ENCODE measurements around the gene SRGN.

The SRGN gene

GRCh38 chr10:69060127-69060798 is 27.6 kb upstream of the SRGN start:
- Histone ChIP-seq H4K20me1 (ENCODE audit: insufficient read depth, low read length) (no peaks in the 10 kb centered on the region), H3K9me2 (ENCODE audit: low read depth, low read length) (no peaks in the 10 kb centered on the region), H2AFZ (ENCODE audit: low read length) (no peak overlapping the region), H3K9ac (ENCODE audit: low read length) (no peak overlapping the region), H3K4me2 (ENCODE audit: low read length) (no peak overlapping the region), H3K36me3 (ENCODE audit: insufficient read depth, low read length) (no peaks in the 10 kb centered on the region), H3K4me3 (ENCODE audit: low read depth, low read length, poor library complexity, severe bottlenecking) (no peak overlapping the region), H3F3A (ENCODE audit: insufficient read depth, low read length) (no peaks in the 10 kb centered on the region), H3K4me1 (ENCODE audit: insufficient read depth, low read length, severe bottlenecking) (peaks cover 30% of the 10 kb centered on the region), H3K9me3 (ENCODE audit: low read length) (no peaks in the 10 kb centered on the region), H3K27me3 (ENCODE audit: insufficient read depth, low read length) (peaks cover 4% of the 10 kb centered on the region; the same call in 1 of the 2 replicates), H3K27ac (ENCODE audit: low read depth, low read length, poor library complexity, severe bottlenecking) (no peak overlapping the region), H3K79me2 (ENCODE audit: insufficient read depth, low read length) (no peaks in the 10 kb centered on the region)
- no peak for TF ChIP-seq EZH2 (IDR thresholded peaks at IDR 0.05; ENCODE audit: borderline replicate concordance, low read length)
- no peak for TF ChIP-seq CTCF (IDR thresholded peaks at IDR 0.05; ENCODE audit: low read length)

- no peaks in the 10 kb centered on the region for H3K36me3 ChIP-seq (ENCODE audit: insufficient read depth, low read length)
- H3K4me2 ChIP-seq (ENCODE audit: low read length) = peak overlapping the region; percentile 63
- no peaks in the 10 kb centered on the region for H3K9me2 ChIP-seq (ENCODE audit: low read depth, low read length)
- peak overlapping the region; percentile 19 for H3K4me3 ChIP-seq (ENCODE audit: low read depth, low read length, poor library complexity, severe bottlenecking)
- TF ChIP-seq EZH2 (IDR thresholded peaks at IDR 0.05; ENCODE audit: borderline replicate concordance, low read length) (no peak), CTCF (IDR thresholded peaks at IDR 0.05; ENCODE audit: low read length) (no peak)
- peaks cover 25% of the 10 kb centered on the region for H3K4me1 ChIP-seq (ENCODE audit: insufficient read depth, low read length, severe bottlenecking)
- H3K27me3 ChIP-seq (ENCODE audit: insufficient read depth, low read length) = peaks cover 4% of the 10 kb centered on the region; the same call in 1 of the 2 replicates
- no peak overlapping the region for H3K27ac ChIP-seq (ENCODE audit: low read depth, low read length, poor library complexity, severe bottlenecking)
- H3K79me2 ChIP-seq (ENCODE audit: insufficient read depth, low read length) = no peaks in the 10 kb centered on the region
- H2AFZ ChIP-seq (ENCODE audit: low read length) = 0 out of 2 replicates have a peak overlapping the region, but pooled peaks have one; percentile 3
- H3K9ac ChIP-seq (ENCODE audit: low read length) = peak overlapping the region; percentile 2; the same call in 1 of the 2 replicates
- no peaks in the 10 kb centered on the region for H3K9me3 ChIP-seq (ENCODE audit: low read length)
- no peaks in the 10 kb centered on the region for H4K20me1 ChIP-seq (ENCODE audit: insufficient read depth, low read length)
- no peaks in the 10 kb centered on the region for H3F3A ChIP-seq (ENCODE audit: insufficient read depth, low read length)
Measured at GRCh38 chr10:69061305-69062161, 26.4 kb upstream of the SRGN start.

- no peaks in the 10 kb centered on the region for H3F3A ChIP-seq (ENCODE audit: insufficient read depth, low read length)
- no peak overlapping the region for H3K9ac ChIP-seq (ENCODE audit: low read length)
- H3K79me2 ChIP-seq (ENCODE audit: insufficient read depth, low read length) = no peaks in the 10 kb centered on the region
- no peak overlapping the region for H3K27ac ChIP-seq (ENCODE audit: low read depth, low read length, poor library complexity, severe bottlenecking)
- H3K4me2 ChIP-seq (ENCODE audit: low read length) = no peak overlapping the region
- no peak for TF ChIP-seq CTCF (IDR thresholded peaks at IDR 0.05; ENCODE audit: low read length)
- no peak for TF ChIP-seq EZH2 (IDR thresholded peaks at IDR 0.05; ENCODE audit: borderline replicate concordance, low read length)
- H3K9me3 ChIP-seq (ENCODE audit: low read length) = no peaks in the 10 kb centered on the region
- H3K36me3 ChIP-seq (ENCODE audit: insufficient read depth, low read length) = no peaks in the 10 kb centered on the region
- H3K4me3 ChIP-seq (ENCODE audit: low read depth, low read length, poor library complexity, severe bottlenecking) = no peak overlapping the region
- H2AFZ ChIP-seq (ENCODE audit: low read length) = no peak overlapping the region
- peaks cover 11% of the 10 kb centered on the region for H3K4me1 ChIP-seq (ENCODE audit: insufficient read depth, low read length, severe bottlenecking)
- H3K27me3 ChIP-seq (ENCODE audit: insufficient read depth, low read length) = peaks cover 4% of the 10 kb centered on the region; the same call in 1 of the 2 replicates
- H3K9me2 ChIP-seq (ENCODE audit: low read depth, low read length) = no peaks in the 10 kb centered on the region
- no peaks in the 10 kb centered on the region for H4K20me1 ChIP-seq (ENCODE audit: insufficient read depth, low read length)
Measured at GRCh38 chr10:69062901-69063300, 25.0 kb upstream of the SRGN start.
